Naive thymus-derived CD8-positive, alpha-beta T cell (primary cell): ENCODE data around the gene PRKCE. TPM values are rescaled to one million over a fixed set of nuclear protein-coding genes. Genes with fewer than 3 reads are reported as not detected.
"Not testable (repeated sequence)": the region's sequence is repeated elsewhere in the genome, so short reads cannot be mapped to it uniquely, and the experiment has no call there.

Experiments used
- ATAC-seq, 2 donors: fragments of 150-1000 bp; cut with Tn5 transposase in 1 of 2; sonication (Bioruptor Pico), chemical (Tn5 transposase) in 1 of 2; 1 replicate in 1 of 2; 2 replicates in 1 of 2; pipeline ENCODE4 v1.10.0; 2021; ENCODE audit warnings: mild to moderate bottlenecking in 2 of 2, moderate library complexity in 2 of 2
- POLR2A ChIA-PET: fragments of 350-600 bp; sonication (Branson Sonifier 250); formaldehyde crosslinking; loops from one replicate; lab custom pipeline; 2021; ENCODE audit warnings: antibody characterized with exemption; lab: Charles Lee
- DNase-seq, 10 donors: peaks; one replicate each; pipeline versions ENCODE4 v3.0.0 to v3.0.0-alpha.2; 2020 to 2022
- H3K27ac Mint-ChIP-seq, 10 donors: one replicate each; pipeline ENCODE4 v1.8.0; 2020 to 2022; ENCODE audit warnings: mild to moderate bottlenecking in 10 of 10, mixed read lengths in 10 of 10, moderate library complexity in 4 of 10, inconsistent platforms in 1 of 10
- H3K27me3 Mint-ChIP-seq, 5 donors: one replicate each; pipeline ENCODE4 v1.8.0; 2021 to 2022; ENCODE audit warnings: mixed read lengths in 5 of 5
- H3K36me3 Mint-ChIP-seq, 3 donors: one replicate each; pipeline ENCODE4 v1.8.0; 2020 to 2022; ENCODE audit warnings: mixed read lengths in 3 of 3, mild to moderate bottlenecking in 2 of 3, inconsistent platforms in 1 of 3
- H3K4me1 Mint-ChIP-seq, 4 donors: one replicate each; pipeline ENCODE4 v1.8.0; 2021 to 2022; ENCODE audit warnings: mixed read lengths in 4 of 4
- H3K4me3 Mint-ChIP-seq, 10 donors: one replicate each; pipeline ENCODE4 v1.8.0; 2020 to 2022; ENCODE audit warnings: mild to moderate bottlenecking in 10 of 10, mixed read lengths in 10 of 10, moderate library complexity in 6 of 10, inconsistent platforms in 1 of 10
- H3K9me3 Mint-ChIP-seq, 9 donors: one replicate each; pipeline ENCODE4 v1.8.0; 2020 to 2022; ENCODE audit warnings: mixed read lengths in 9 of 9, mild to moderate bottlenecking in 3 of 9, inconsistent platforms in 1 of 9, moderate library complexity in 1 of 9
- polyA plus RNA-seq, 3 donors: library from polyadenylated mRNA; unstranded; fragments of 300-500 nt; fragmentation: Illumina TruSeq; gene quantifications; one replicate each; pipeline ENCODE4 v1.2.3, GENCODE V29; 2021
- total RNA-seq, 8 experiments: library from RNA in 2 of 8; stranded (reverse) in 2 of 8; gene quantifications; one replicate each; pipeline ENCODE4 v1.2.3 and lab custom pipeline; 2021 to 2026

PRKCE gene
- total and polyA plus RNA-seq, 5 experiments from 2014 or later: 1.6 to 20.2 (median 2.7) TPM

DNA sequence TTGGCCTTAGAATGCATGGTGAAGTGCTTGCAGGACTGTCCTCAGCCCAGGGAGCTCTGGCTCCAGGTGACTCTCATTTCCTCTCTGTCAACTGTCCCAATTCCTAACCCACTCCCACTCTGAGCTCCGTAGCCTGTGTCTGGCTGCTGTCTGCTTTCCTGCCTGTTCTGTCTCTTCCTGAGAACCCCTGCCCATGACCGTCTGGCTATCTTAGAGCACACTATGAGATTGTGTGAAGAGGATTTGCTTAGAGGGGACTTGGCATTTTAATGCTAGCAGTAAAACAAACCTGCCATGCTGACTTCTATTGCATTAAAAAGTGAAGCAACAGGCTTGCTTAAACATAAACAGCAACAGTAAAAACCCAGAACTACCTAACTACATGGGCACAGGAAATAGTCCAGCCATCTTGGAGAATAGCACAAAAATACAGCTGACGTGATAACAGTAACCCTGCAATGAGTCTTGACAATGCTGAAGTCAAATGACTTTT is 234.7 kb downstream of the PRKCE start:
- Mint-ChIP-seq H3K9me3 (no peaks in the 10 kb centered on the region), H3K4me1 (peaks cover 12 to 63% (median 36%) of the 10 kb centered on the region in 4 donors), H3K27ac (peak overlapping the region in 2 of 10 donors; percentile 28 to 72), H3K4me3 (no peak overlapping the region), H3K36me3 (no peaks in the 10 kb centered on the region), H3K27me3 (no peaks in the 10 kb centered on the region)
- POLR2A ChIA-PET: no interaction called here
- no peak for DNase-seq
- ATAC-seq: no peak

DNA sequence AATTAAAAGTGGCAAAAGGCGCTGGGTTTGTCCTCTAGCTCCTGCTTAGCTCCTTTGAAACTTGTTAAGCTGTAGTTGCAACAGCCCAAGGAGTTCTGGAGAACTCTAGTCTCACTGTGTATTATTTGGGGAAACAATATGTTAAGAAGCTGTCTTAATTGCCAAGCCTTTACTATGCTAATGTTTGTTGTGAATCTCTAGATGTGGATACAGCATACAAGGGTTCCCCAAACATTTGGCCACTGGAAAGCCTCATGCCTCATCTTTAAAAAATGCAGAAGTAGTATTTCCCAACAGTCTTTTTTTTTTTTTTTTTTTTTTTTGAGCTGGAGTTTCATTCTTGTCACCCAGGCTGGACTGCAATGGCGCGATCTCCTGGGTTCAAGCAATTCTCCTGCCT is 236.7 kb downstream of the PRKCE start:
- Mint-ChIP-seq H3K9me3 (no peaks in the 10 kb centered on the region), H3K4me1 (peaks cover 22 to 82% (median 54%) of the 10 kb centered on the region in 4 donors), H3K36me3 (no peaks in the 10 kb centered on the region), H3K27me3 (no peaks in the 10 kb centered on the region), H3K4me3 (no peak overlapping the region), H3K27ac (peak overlapping the region in 1 of 10 donors; percentile 86)
- DNase-seq (no peak), ATAC-seq (no peak)
- POLR2A ChIA-PET: interaction anchor here (0.6 to 0.7 kb wide), 2 partner anchors 53 to 294 kb away, joined by 4 to 8 read pairs; no protein-coding TSS in a partner anchor

DNA sequence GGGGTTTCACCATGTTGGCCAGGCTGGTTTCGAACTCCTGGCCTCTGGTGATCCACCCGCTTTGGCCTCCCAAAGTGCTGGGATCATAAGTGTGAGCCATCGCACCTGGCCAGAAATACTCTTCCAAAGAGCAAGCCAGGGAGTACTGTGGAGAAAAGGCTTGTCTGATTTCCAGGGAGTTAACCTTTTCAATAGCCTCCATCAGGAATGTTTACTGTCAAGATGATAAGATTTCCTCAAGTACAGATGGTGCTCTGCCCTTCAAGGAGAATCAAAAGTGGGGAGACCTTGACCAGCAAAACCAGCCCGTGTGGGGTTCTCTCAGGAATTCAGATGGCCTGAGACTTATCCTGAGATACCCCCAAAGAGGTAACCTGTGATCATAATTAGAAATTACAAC is 237.2 kb downstream of the PRKCE start:
- DNase-seq (no peak), ATAC-seq (no peak)
- POLR2A ChIA-PET: interaction anchor here (0.6 to 0.7 kb wide), 2 partner anchors 53 to 293 kb away, joined by 4 to 8 read pairs; no protein-coding TSS in a partner anchor
- Mint-ChIP-seq H3K27me3 (no peaks in the 10 kb centered on the region), H3K4me3 (peak overlapping the region in 2 of 10 donors; percentile 24 to 69), H3K4me1 (peaks cover 22 to 85% (median 54%) of the 10 kb centered on the region in 4 donors), H3K36me3 (no peaks in the 10 kb centered on the region), H3K27ac (peak overlapping the region in 4 of 10 donors; percentile 11 to 78 (median 72)), H3K9me3 (no peaks in the 10 kb centered on the region)

DNA sequence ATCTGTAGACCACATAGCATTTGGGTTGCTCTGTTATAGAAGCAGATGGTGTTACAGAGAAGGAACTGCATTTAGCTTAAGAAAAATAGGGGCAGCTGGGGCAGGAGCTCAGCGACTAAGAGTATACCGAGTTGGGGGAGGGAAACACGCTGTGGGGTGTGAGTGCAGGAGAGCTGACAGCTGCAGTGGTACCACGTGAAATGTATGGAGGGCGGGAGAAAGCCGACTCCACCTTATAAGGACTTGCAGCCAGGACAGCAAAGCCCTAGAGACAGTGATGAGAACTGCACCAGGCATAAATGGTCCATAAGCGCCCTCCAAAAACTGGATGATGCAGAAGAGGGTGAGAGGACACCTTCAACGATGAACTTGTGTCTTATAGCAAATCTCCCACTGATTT is 237.6 kb downstream of the PRKCE start:
- Mint-ChIP-seq H3K4me1 (peaks cover 22 to 88% (median 54%) of the 10 kb centered on the region in 4 donors), H3K27ac (peak overlapping the region in 7 of 10 donors; percentile 9 to 87 (median 69)), H3K4me3 (peak overlapping the region; percentile 24 to 76 (median 44)), H3K36me3 (no peaks in the 10 kb centered on the region), H3K27me3 (no peaks in the 10 kb centered on the region), H3K9me3 (no peaks in the 10 kb centered on the region)
- DNase-seq (peak; percentile 15 to 74 (median 49)), ATAC-seq (peak; percentile 91 to 95)
- POLR2A ChIA-PET: interaction anchor here (0.7 to 2.0 kb wide), 2 partner anchors 239 to 293 kb away, joined by 4 to 8 read pairs; no protein-coding TSS in a partner anchor

DNA sequence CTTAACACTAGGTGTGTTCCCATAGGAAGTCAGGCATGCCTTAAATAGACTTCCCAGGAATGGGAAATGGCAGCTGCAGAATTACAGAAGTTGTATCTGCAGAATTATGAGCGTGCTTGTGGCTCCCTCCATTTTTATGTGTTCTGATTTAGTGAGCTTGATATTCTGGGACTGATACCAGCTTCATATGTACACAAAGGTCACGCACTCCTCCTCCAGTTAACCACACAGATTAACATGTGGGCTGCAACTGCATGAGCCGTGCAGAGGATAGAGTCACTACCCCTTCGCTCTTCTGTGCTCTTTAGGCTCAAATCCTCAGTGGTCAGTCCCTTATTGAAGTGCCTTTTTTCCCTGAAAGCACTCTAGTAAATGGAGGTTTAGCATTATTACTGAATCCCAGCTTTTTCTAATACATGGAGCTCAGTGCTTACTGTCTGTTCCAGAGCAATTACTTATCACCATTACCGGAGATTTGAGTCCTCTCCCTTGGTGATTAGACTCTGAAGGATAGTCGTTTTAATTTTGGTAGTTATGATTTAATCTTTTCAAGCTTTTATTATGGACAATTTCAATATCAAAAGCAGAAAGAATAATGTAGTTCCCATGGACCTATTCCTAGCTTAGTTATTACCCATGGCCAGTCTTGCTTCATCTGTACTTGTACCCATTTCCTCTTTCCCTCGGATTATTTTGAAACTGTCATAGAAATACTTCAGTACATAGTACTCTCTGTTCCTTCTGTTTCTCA is 238.3 kb downstream of the PRKCE start:
- peak overlapping the region in 6 of 10 donors; percentile 8 to 70 (median 24) for H3K4me3 Mint-ChIP-seq
- no peaks in the 10 kb centered on the region for H3K36me3 Mint-ChIP-seq
- POLR2A ChIA-PET: interaction anchor here (2.0 kb wide), 1 partner anchor 240 kb away, joined by 4 read pairs; no protein-coding TSS in a partner anchor
- no peaks in the 10 kb centered on the region for H3K9me3 Mint-ChIP-seq
- DNase-seq (no peak), ATAC-seq (no peak)
- H3K4me1 Mint-ChIP-seq: peaks cover 22 to 87% (median 54%) of the 10 kb centered on the region in 4 donors
- peak overlapping the region; percentile 21 to 93 (median 84) for H3K27ac Mint-ChIP-seq
- no peaks in the 10 kb centered on the region for H3K27me3 Mint-ChIP-seq

DNA sequence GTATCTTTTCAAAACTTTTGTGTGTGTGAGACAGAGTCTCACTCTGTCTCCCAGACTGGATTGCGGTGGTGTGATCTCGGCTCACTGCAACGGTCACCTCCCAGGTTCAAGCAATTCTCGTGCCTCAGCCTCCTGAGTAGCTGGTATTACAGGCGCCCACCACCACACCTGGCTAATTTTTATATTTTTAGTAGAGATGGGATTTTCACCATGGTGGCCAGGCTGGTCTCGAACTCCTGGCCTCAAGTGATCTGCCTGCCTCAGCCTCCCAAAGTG is 238.8 kb downstream of the PRKCE start:
- Mint-ChIP-seq H3K4me3 (peak overlapping the region in 8 of 10 donors; percentile 8 to 77 (median 57)), H3K4me1 (peaks cover 22 to 88% (median 54%) of the 10 kb centered on the region in 4 donors), H3K27ac (peak overlapping the region; percentile 39 to 95 (median 90))
- H3K36me3 Mint-ChIP-seq, H3K9me3 Mint-ChIP-seq, DNase-seq, H3K27me3 Mint-ChIP-seq, ATAC-seq: not testable (repeated sequence)
- POLR2A ChIA-PET: interaction anchor here (2.0 kb wide), 1 partner anchor 240 kb away, joined by 4 read pairs; no protein-coding TSS in a partner anchor

DNA sequence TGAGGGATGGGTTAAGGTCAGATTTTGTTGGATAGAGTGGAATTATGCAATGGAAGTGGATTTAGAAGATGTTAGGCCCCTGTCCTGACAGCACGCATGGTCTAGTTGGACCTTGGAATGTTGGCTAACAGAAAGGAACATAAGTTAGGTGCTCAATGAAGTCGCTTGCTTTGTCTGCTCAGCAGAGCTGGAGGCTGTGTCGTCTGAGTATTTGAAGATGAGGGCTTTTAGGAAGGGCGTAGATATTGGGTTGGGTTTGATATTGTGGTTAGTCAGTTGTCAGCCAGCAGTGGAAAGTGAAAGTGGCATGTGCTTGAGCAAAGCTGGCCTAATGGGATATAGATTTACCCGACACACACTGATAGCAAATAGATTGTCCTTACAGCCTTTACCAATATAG is 239.3 kb downstream of the PRKCE start:
- peaks cover 22 to 91% (median 54%) of the 10 kb centered on the region in 4 donors for H3K4me1 Mint-ChIP-seq
- H3K4me3 Mint-ChIP-seq: peak overlapping the region; percentile 8 to 77 (median 57)
- H3K36me3 Mint-ChIP-seq: no peaks in the 10 kb centered on the region
- peak overlapping the region; percentile 39 to 95 (median 90) for H3K27ac Mint-ChIP-seq
- ATAC-seq (peak; percentile 76 to 80), DNase-seq (peak in 7 of 10 donors; percentile 8 to 68 (median 28))
- POLR2A ChIA-PET: interaction anchor here (2.0 kb wide), 1 partner anchor 241 kb away, joined by 4 read pairs; no protein-coding TSS in a partner anchor
- no peaks in the 10 kb centered on the region for H3K27me3 Mint-ChIP-seq
- H3K9me3 Mint-ChIP-seq: no peaks in the 10 kb centered on the region

DNA sequence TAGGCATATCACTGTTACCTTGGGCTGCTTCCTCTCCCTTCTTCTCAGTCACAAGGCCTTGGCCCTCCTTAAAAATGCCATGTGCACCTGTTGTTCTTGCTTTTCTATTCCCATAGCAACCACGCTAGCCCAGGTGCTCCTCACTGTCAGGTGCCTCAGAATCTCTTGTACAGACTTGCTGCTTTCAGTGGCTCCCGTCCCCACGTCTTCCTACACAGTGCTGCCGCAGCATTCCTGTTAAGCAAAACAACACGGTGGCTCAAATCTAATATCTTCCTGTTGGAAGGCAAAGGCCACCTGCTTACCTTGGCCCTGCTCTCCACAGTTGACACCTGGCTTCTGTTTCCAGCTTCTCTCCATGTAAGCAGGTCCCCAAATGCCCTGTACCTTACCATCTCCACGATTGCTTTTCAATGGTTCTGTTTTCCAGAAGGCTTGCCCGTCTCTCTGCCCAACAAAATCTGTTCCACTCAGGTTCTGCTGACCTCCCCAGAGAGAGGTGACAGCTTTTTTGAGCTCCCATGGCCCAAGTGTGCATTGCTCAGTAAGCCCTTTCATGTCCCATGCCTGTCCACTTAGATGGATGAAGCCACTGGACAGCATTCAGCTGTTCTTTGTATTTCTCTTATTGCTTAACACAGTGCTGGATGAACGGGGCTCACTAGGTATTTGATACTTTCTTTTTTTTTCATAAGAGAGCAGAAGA is 240.4 kb downstream of the PRKCE start:
- no peak for ATAC-seq

DNA sequence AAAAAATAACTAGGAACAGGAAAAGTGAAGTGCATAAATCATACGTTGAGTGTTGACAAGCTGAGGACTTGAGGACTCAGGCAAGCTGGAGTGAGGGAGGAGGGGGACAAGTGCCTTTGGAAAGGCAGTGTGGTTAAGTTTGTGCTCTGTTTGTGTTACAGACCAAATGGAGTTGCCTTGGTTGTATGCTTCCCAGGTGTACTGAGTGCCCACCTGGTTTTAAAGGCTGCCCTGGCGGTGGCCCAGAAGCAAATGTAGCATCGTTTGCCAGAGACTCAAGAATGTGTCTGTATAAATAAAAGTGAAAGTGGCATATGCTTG is 240.9 kb downstream of the PRKCE start:
- POLR2A ChIA-PET: no interaction called here
- Mint-ChIP-seq H3K4me1 (peaks cover 18 to 83% (median 49%) of the 10 kb centered on the region in 4 donors), H3K27me3 (no peaks in the 10 kb centered on the region), H3K4me3 (peak overlapping the region in 3 of 10 donors; percentile 52 to 70 (median 58)), H3K9me3 (no peaks in the 10 kb centered on the region), H3K27ac (peak overlapping the region in 8 of 10 donors; percentile 15 to 93 (median 77)), H3K36me3 (no peaks in the 10 kb centered on the region)
- ATAC-seq (no peak), DNase-seq (no peak)

More for the DNA sequence above, 240.4 kb downstream of the PRKCE start:
- Mint-ChIP-seq H3K27me3 (no peaks in the 10 kb centered on the region), H3K36me3 (no peaks in the 10 kb centered on the region), H3K4me1 (peaks cover 18 to 86% (median 49%) of the 10 kb centered on the region in 4 donors), H3K9me3 (no peaks in the 10 kb centered on the region), H3K27ac (peak overlapping the region in 9 of 10 donors; percentile 16 to 95 (median 91)), H3K4me3 (peak overlapping the region; percentile 5 to 77 (median 57))
- POLR2A ChIA-PET: no interaction called here
- peak in 2 of 10 donors; percentile 11 to 13 for DNase-seq

DNA sequence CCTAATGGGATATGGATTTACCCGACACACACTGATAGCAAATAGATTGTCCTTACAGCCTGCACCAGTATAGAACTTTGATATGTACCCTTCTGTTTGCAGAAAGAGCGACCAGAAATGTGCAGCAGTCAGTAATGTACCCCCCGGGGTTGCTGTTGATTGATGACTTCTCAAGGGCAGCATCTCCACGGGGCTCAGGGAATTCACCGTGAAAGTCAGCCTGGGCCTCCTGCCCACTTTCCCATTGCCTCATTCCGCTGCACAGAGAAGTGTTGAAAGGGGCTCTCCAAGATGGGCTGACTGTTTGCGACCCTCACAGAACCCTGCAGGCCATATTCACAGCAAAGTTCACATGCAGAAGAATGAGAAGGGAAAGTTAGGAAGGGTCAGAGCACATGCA is 241.3 kb downstream of the PRKCE start:
- POLR2A ChIA-PET: no interaction called here
- no peaks in the 10 kb centered on the region for H3K9me3 Mint-ChIP-seq
- H3K27ac Mint-ChIP-seq: peak overlapping the region in 7 of 10 donors; percentile 7 to 93 (median 36)
- ATAC-seq (no peak), DNase-seq (no peak)
- peak overlapping the region in 2 of 10 donors; percentile 52 to 58 for H3K4me3 Mint-ChIP-seq
- H3K27me3 Mint-ChIP-seq: no peaks in the 10 kb centered on the region
- peaks cover 18 to 84% (median 47%) of the 10 kb centered on the region in 4 donors for H3K4me1 Mint-ChIP-seq
- H3K36me3 Mint-ChIP-seq: no peaks in the 10 kb centered on the region

DNA sequence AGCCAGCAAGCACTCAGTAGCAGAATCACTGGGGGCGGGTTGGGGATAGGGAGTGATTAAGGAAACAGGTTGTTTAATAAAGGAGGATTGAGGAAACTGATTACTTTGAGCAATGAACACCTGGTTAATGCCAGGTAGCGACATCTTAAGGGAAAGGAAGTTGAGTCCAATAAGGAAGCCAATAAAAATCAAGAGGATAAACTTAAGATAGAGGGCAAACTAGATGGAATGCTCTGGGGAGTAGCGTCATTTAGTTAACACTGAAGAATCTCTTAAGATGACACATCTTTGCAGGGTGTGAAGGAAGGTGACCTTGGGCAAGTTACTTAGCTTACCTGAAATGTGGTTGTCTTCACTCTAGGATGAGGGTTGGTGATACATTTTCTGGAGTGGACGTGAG is 242.7 kb downstream of the PRKCE start:
- POLR2A ChIA-PET: no interaction called here
- Mint-ChIP-seq H3K4me1 (peaks cover 15 to 75% (median 36%) of the 10 kb centered on the region in 4 donors), H3K36me3 (no peaks in the 10 kb centered on the region), H3K27ac (peak overlapping the region in 2 of 10 donors; percentile 5 to 22), H3K9me3 (no peaks in the 10 kb centered on the region), H3K27me3 (no peaks in the 10 kb centered on the region), H3K4me3 (no peak overlapping the region)
- no peak for DNase-seq
- ATAC-seq: no peak

DNA sequence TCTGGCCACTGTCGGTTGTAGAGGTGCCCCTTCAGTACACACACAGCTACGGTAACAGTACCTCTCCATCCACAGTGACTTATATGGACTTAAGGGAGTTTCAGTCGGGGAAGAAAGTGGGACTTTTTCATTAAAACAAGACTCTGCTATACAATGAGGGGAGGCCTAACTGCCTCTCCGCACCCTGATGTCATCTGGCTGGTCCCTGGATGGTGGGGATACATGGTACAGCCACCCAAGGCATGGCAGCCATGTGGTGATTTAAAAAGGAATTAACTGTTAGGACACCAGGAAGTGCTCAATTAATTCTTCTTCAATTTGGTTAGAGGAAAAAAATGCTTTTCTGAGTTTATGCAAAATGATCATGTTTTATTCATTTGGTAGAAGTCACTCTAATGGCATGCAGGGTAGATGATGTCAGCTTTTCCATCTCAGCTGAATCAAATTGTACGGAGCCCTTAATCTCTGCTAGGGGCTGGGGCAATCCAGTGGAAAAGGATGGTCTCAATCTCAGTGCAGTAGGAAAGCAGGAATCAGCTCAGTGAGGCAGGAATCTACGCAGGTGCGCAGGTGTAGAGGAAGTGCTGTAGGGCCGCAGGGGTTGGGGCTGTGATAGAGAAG is 243.9 kb downstream of the PRKCE start:
- Mint-ChIP-seq H3K27ac (peak overlapping the region in 1 of 10 donors; percentile 25), H3K9me3 (no peaks in the 10 kb centered on the region), H3K36me3 (no peaks in the 10 kb centered on the region), H3K4me1 (peaks cover 14 to 64% (median 26%) of the 10 kb centered on the region in 4 donors), H3K27me3 (no peaks in the 10 kb centered on the region), H3K4me3 (no peak overlapping the region)
- POLR2A ChIA-PET: no interaction called here
- DNase-seq: no peak
- ATAC-seq: no peak
